Bone marrow (tissue), 2 donors: ENCODE measurements around the gene PPIF.
A peak's percentile ranks its signal among the peaks of the same experiment; 100 is the strongest.

Experiments used
- DNase-seq, 2 donors: peaks; one replicate each; lab custom pipeline; 2025; lab: John Stamatoyannopoulos, UW

Gene PPIF

GRCh38 chr10:79313911-79314439 is 33.3 kb upstream of the PPIF start:
- no peak for DNase-seq

GRCh38 chr10:79314761-79315601 is 32.3 kb upstream of the PPIF start:
- no peak for DNase-seq

GRCh38 chr10:79315602-79315920 is 31.7 kb upstream of the PPIF start:
- no peak for DNase-seq

GRCh38 chr10:79316671-79317431 is 30.4 kb upstream of the PPIF start:
- no peak for DNase-seq

- DNase-seq = no peak
Observed at GRCh38 chr10:79318369-79318768, 28.9 kb upstream of the PPIF start.

GRCh38 chr10:79319115-79319771 is 28.0 kb upstream of the PPIF start:
- no peak for DNase-seq

- no peak for DNase-seq
Observed at GRCh38 chr10:79320316-79320715, 27.0 kb upstream of the PPIF start.

- DNase-seq = peak; percentile 42 to 61
Observed at GRCh38 chr10:79320820-79321493, 26.3 kb upstream of the PPIF start.

GRCh38 chr10:79321494-79321882 is 25.8 kb upstream of the PPIF start:
- DNase-seq = no peak

GRCh38 chr10:79321951-79322350 is 25.3 kb upstream of the PPIF start:
- DNase-seq = no peak

- peak; percentile 67 to 96 for DNase-seq
Observed at GRCh38 chr10:79322616-79323543, 24.4 kb upstream of the PPIF start.

GRCh38 chr10:79323602-79324001 is 23.7 kb upstream of the PPIF start:
- no peak for DNase-seq

GRCh38 chr10:79324032-79324695 is 23.1 kb upstream of the PPIF start:
- DNase-seq = no peak

- no peak for DNase-seq
Observed at GRCh38 chr10:79326361-79327089, 20.7 kb upstream of the PPIF start.

GRCh38 chr10:79327090-79327457 is 20.2 kb upstream of the PPIF start:
- DNase-seq = no peak

- no peak for DNase-seq
Observed at GRCh38 chr10:79328147-79328701, 19.0 kb upstream of the PPIF start.

- DNase-seq = no peak
Observed at GRCh38 chr10:79328737-79329504, 18.3 kb upstream of the PPIF start.

- DNase-seq = no peak
Observed at GRCh38 chr10:79329529-79329928, 17.7 kb upstream of the PPIF start.

- DNase-seq = no peak
Observed at GRCh38 chr10:79331226-79331625, 16.0 kb upstream of the PPIF start.
